AG04450 (cell line): Measurements from ENCODE around the gene MANSC1. TPM values are rescaled to one million over a fixed set of nuclear protein-coding genes. Genes with fewer than 3 reads are reported as not detected.

Experiments used
- CTCF ChIA-PET: fragments of 300-600, 350-600 bp; formaldehyde crosslinking; extraction: SDS; loops from one replicate; lab custom pipeline; 2022; ENCODE audit warnings: antibody characterized with exemption, inconsistent platforms; lab: Charles Lee
- POLR2A ChIA-PET: fragments of 350-600 bp; formaldehyde crosslinking; extraction: SDS; loops from one replicate; lab custom pipeline; 2021; ENCODE audit warnings: antibody characterized with exemption, inconsistent platforms; lab: Yijun Ruan, JAX
- DNase-seq: peaks from one replicate; pipeline ENCODE4 v3.0.0-alpha.2; 2011; ENCODE audit warnings: low read depth, low spot score
- H3K27ac ChIP-seq: one replicate; pipeline ENCODE4 v1.5.1; 2012; ENCODE audit warnings: low read depth, low read length, control low read depth
- H3K27me3 ChIP-seq: one replicate; pipeline ENCODE4 v1.6.0; 2012; ENCODE audit warnings: low read length; ENCODE audit not compliant: control insufficient read depth, insufficient read depth
- H3K4me3 ChIP-seq: 2 replicates; pipeline ENCODE4 v1.5.1; 2011; ENCODE audit warnings: mild to moderate bottlenecking, low read depth, low read length, control low read depth
- H3K9me3 ChIP-seq: 2 replicates; pipeline ENCODE4 v1.5.1; 2012; ENCODE audit warnings: low read length; ENCODE audit not compliant: control insufficient read depth, insufficient read depth
- polyA plus RNA-seq: library from polyadenylated mRNA; depleted of rRNA; stranded (reverse); fragments of >200 nt; gene quantifications from 2 replicates; pipeline ENCODE4 v1.2.3, GENCODE V29; 2011
- TF ChIP-seq, protein P1 (sequence below): IDR thresholded peaks from 2 replicates; pipeline ENCODE4 v1.5.1; 2011; ENCODE audit warnings: low read depth, low read length, control low read depth, inconsistent platforms

Gene MANSC1
- polyA plus RNA-seq, 1 experiment = 2.8 TPM

DNA sequence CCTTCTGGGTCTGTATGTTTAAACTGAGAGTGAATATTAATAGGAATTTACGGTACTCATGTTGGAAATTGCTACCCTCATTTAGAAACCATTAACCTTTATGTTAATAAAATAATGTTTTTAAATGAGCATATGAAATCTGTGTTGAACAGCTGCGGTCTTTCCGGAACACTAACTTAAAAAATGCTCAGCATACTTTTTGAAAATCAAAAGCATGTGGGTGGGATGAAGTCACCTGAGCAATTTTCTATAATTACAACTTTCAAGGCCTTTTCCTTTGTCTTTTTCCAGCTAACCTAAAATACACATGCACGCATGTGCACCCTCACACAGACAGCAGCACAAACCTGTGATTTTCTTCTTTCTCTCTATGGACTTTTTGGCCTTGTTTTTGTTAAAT lies 46.7 kb upstream of the MANSC1 start:
- H3K27ac ChIP-seq = peak overlapping the region; percentile 41
- no peak for DNase-seq
- CTCF ChIA-PET = no interaction called here

DNA sequence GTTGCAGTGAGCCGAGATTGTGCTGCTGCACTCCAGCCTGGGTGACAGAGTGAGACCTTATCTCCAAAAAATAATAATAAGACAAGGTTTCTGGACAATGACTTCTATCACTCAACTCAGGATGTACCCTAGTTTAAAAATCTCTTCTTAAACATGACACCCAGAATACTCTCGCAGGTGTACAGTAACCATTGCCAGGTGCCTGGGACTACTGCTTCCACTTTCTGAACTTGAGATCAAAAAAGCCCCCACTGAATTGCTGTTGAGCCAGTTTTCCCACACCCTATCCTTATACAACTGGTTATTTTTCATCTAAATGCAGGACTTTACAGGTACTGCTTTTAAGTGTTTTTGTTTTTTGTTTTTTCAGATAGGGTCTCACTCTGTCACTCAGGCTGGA lies 43.1 kb upstream of the MANSC1 start:
- no peaks in the 10 kb centered on the region for H3K9me3 ChIP-seq
- no peak for DNase-seq
- no peak overlapping the region for H3K4me3 ChIP-seq
- ChIA-PET CTCF (no interaction called here), POLR2A (no interaction called here)
- H3K27ac ChIP-seq = no peak overlapping the region
- TF ChIP-seq, protein P1, sequence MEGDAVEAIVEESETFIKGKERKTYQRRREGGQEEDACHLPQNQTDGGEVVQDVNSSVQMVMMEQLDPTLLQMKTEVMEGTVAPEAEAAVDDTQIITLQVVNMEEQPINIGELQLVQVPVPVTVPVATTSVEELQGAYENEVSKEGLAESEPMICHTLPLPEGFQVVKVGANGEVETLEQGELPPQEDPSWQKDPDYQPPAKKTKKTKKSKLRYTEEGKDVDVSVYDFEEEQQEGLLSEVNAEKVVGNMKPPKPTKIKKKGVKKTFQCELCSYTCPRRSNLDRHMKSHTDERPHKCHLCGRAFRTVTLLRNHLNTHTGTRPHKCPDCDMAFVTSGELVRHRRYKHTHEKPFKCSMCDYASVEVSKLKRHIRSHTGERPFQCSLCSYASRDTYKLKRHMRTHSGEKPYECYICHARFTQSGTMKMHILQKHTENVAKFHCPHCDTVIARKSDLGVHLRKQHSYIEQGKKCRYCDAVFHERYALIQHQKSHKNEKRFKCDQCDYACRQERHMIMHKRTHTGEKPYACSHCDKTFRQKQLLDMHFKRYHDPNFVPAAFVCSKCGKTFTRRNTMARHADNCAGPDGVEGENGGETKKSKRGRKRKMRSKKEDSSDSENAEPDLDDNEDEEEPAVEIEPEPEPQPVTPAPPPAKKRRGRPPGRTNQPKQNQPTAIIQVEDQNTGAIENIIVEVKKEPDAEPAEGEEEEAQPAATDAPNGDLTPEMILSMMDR = no peak
- H3K27me3 ChIP-seq = no peaks in the 10 kb centered on the region

More for the DNA sequence above, 46.7 kb upstream of the MANSC1 start:
- Histone ChIP-seq H3K9me3 (no peaks in the 10 kb centered on the region), H3K27me3 (no peaks in the 10 kb centered on the region), H3K4me3 (no peak overlapping the region)
- TF ChIP-seq, protein P1 = no peak
- POLR2A ChIA-PET = no interaction called here

- TF ChIP-seq, protein P1 = no peak
- H3K9me3 ChIP-seq = no peaks in the 10 kb centered on the region
- no peaks in the 10 kb centered on the region for H3K27me3 ChIP-seq
- CTCF ChIA-PET = no interaction called here
- POLR2A ChIA-PET = interaction anchor here (0.6 kb wide), 1 partner anchor 54 kb away, joined by 3 read pairs; no protein-coding TSS in a partner anchor
- no peak overlapping the region for H3K27ac ChIP-seq
- no peak for DNase-seq
- no peak overlapping the region for H3K4me3 ChIP-seq
These were observed 42.4 kb upstream of the MANSC1 start for GRCh38 chr12:12392413-12392812.

DNA sequence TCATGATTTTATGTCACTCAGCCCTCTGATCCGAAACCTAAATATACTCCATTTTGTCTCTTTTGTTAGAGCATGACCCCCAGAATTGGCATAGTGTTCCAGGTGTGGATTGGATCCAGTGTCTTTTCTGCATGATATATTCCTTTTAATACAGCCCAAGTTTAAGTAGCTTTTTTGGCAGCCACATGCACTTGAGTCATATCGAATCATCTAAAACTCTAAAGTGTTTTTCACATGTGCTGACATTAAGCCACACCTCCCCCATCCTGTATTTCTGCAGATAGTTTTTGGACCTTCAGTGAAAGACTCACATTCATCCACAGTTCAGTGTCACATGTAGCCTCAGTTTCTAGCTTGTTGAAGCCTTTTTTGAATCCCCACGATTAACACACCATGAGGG lies 37.5 kb upstream of the MANSC1 start:
- POLR2A ChIA-PET = no interaction called here
- TF ChIP-seq, protein P1 = no peak
- no peak overlapping the region for H3K4me3 ChIP-seq
- no peak for DNase-seq
- CTCF ChIA-PET = interaction anchor here (0.8 to 1.7 kb wide), 3 partner anchors 10 to 268 kb away, joined by 3 to 9 read pairs (median 5); partner anchors contain the start of gene DUSP16
- no peaks in the 10 kb centered on the region for H3K27me3 ChIP-seq
- no peak overlapping the region for H3K27ac ChIP-seq
- no peaks in the 10 kb centered on the region for H3K9me3 ChIP-seq

GRCh38 chr12:12384571-12385340 lies 34.7 kb upstream of the MANSC1 start:
- H3K4me3 ChIP-seq = no peak overlapping the region
- ChIA-PET CTCF (interaction anchor here (0.8 to 1.5 kb wide), 3 partner anchors 8 to 271 kb away, joined by 3 to 5 read pairs (median 3); no protein-coding TSS in a partner anchor), POLR2A (interaction anchor here (0.8 to 1.2 kb wide), 2 partner anchors 14 to 228 kb away, joined by 3 read pairs; no protein-coding TSS in a partner anchor)
- no peak for DNase-seq
- no peak overlapping the region for H3K27ac ChIP-seq
- TF ChIP-seq, protein P1 = no peak
- no peaks in the 10 kb centered on the region for H3K27me3 ChIP-seq
- H3K9me3 ChIP-seq = no peaks in the 10 kb centered on the region
